HUES6 (cell line): ENCODE data around the gene WDR45B.

Experiments
- H3K27ac ChIP-seq: 2 replicates; pipeline ENCODE4 v1.7.0; 2013; ENCODE audit warnings: low read depth, mild to moderate bottlenecking, low read length, inconsistent platforms
- H3K27me3 ChIP-seq: 2 replicates; pipeline ENCODE4 v1.6.1; 2013; ENCODE audit warnings: low read length; ENCODE audit not compliant: control insufficient read depth, insufficient read depth
- H3K36me3 ChIP-seq: 2 replicates; pipeline ENCODE4 v1.6.1; 2013; ENCODE audit warnings: low read length; ENCODE audit not compliant: control insufficient read depth, insufficient read depth
- H3K4me1 ChIP-seq: 2 replicates; pipeline ENCODE4 v1.6.1; 2013; ENCODE audit warnings: low read length; ENCODE audit not compliant: control insufficient read depth, insufficient read depth
- H3K4me3 ChIP-seq: 2 replicates; pipeline ENCODE4 v1.5.1; 2013; ENCODE audit warnings: low read depth, low read length
- H3K9ac ChIP-seq: one replicate; pipeline ENCODE4 v1.6.1; 2013; ENCODE audit warnings: mild to moderate bottlenecking, low read length
- H3K9me3 ChIP-seq: 2 replicates; pipeline ENCODE4 v1.6.1; 2013; ENCODE audit warnings: low read depth, low read length; ENCODE audit not compliant: control insufficient read depth, insufficient read depth

The WDR45B gene

DNA sequence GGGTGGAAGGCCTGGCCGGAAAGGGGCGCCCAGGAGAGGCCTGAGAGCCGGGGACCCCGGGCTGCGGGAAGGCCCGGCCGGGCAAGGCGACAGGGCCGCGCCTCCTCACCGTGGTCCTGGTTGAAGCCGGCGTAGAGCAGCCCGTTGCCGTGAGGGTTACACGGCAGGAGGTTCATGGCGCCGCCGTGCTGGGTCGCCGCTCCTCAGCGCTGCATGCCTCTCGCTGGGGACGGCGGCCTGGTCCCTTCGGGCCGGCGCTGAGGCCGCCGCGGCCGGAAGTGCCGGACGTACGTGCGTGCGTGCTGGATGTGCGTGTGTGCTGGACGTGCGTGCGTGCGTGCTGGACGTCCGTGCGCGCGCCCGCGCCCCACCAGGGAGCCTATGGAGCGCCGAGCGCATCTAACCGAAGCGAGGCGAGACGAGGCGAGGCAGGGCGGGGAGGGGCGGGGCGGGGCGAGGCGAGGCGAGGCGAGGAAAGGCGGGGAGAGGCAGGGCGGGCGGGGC is at the start of gene WDR45B:
Gene WDR45B, minus strand, starts transcription at position 280 of the 504 bp plus-strand sequence. Its CDS starts 104 bp downstream, at position 176.
- Histone ChIP-seq H3K27me3 (peaks cover 13% of the 10 kb centered on the region), H3K9me3 (no peaks in the 10 kb centered on the region), H3K9ac (peak within 1 kb of the TSS; percentile 91), H3K4me1 (peaks cover 9% of the 10 kb centered on the region; the same call in 1 of the 2 replicates), H3K36me3 (peaks cover 15% of the 10 kb centered on the region), H3K27ac (peak within 1 kb of the TSS; percentile 92), H3K4me3 (peak within 1 kb of the TSS; percentile 84)

DNA sequence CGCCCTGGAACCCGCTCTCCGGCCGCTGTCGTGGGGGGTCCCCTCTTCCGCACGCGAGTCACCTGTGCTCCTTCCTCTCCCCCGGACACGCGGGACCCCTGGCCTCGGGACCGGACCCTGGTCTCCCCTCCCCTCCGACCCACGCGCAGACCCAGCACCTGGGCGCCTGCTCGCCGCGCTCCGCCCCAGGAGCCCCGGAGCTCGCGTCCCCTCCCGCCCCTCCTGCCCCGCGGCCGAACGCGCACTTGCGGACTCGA is 49.5 kb upstream of the WDR45B start:
- H3K4me3 ChIP-seq: peak overlapping the region; percentile 73
- no peak overlapping the region for H3K27ac ChIP-seq
- H3K9me3 ChIP-seq: peaks cover 11% of the 10 kb centered on the region
- H3K4me1 ChIP-seq: peaks cover 8% of the 10 kb centered on the region; the same call in 1 of the 2 replicates
- H3K27me3 ChIP-seq: peaks cover 50% of the 10 kb centered on the region
- no peaks in the 10 kb centered on the region for H3K36me3 ChIP-seq
- H3K9ac ChIP-seq: no peak overlapping the region

DNA sequence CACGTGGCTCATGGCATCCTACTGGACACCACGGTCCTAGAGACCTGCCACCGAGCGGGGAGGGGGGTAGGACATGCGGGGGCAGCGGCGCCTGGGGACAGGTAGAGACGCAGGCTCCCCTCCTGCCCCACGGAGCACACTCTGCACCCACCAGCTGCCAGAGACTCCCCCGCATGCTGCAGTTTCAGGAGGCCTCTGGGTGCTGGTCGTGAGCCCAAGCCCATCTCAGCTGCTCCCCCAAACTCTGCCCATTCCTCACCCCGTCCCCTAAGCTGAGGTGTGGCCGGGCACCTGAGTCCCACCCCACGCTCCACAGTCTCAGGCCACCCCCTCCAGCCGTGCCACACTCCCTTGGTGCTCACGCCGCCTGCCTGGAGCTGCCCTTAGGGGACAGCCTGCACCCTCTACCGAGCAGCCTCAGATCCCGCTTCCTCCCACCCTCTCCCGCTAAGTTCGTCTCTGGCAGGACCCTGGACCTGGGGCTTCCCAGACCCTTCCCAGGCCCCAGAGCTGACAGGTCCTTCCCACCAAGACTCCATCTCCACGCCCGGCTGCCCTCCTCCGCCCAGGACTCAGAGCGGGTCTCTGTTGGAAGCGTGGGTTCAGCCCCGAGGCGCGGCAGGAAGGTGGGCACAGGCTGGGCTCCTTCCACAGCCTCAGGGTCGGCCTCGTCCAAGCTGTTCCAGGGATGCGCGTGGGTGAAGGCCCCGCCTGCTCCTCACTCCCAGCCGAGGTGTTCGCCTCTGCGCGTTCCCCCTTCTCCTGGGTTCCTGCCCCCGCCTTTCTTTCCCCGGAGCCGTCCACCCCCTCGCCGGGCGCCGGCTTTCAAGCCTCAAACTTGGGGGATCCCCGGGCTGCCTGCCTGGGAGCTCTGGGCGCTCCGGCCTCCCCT is 48.9 kb upstream of the WDR45B start:
- Histone ChIP-seq H3K9me3 (peaks cover 11% of the 10 kb centered on the region), H3K27ac (no peak overlapping the region), H3K36me3 (no peaks in the 10 kb centered on the region), H3K4me1 (peaks cover 8% of the 10 kb centered on the region; the same call in 1 of the 2 replicates), H3K9ac (no peak overlapping the region), H3K27me3 (peaks cover 50% of the 10 kb centered on the region), H3K4me3 (peak overlapping the region; percentile 73)

DNA sequence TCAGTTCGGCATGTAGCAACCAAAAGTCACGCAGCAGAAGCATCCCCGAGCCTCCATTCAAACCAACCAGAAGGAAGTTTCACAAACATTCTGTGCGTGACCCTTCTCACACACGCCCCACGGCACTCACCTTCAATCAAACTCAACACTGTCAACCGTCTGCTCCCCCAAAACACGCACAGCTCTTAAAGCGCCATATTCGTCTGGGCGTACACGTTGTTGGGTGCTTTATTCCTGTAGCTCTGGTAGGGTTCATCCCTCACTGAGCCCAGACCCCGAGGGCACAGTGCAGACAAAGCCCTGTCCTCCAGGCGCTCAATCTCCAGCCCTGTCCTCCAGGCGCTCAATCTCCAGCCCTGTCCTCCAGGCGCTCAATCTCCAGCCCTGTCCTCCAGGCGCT is 48.0 kb upstream of the WDR45B start:
- Histone ChIP-seq H3K4me1 (peaks cover 8% of the 10 kb centered on the region; the same call in 1 of the 2 replicates), H3K9me3 (peaks cover 11% of the 10 kb centered on the region), H3K36me3 (no peaks in the 10 kb centered on the region), H3K27me3 (peaks cover 50% of the 10 kb centered on the region), H3K9ac (no peak overlapping the region), H3K27ac (no peak overlapping the region), H3K4me3 (no peak overlapping the region)

DNA sequence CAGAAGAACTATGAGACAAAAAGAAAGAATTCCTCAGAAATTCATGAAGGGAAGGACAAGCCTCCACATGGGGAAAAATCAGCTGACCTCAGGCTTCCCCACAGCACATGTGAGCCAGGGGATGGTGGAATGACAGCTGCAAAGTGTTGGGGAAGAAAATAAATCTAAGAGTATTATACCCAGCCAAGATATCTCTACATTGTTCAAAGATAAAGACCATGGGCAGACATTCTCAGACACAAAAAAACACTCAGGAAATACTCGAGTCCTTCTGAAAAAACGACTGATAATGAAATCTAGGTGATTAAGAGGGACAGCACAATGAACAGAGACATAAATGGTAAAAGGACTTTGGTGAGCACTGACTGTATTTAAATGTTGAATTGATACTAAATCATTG is 46.4 kb upstream of the WDR45B start:
- H3K9ac ChIP-seq: no peak overlapping the region
- no peak overlapping the region for H3K4me3 ChIP-seq
- H3K27ac ChIP-seq: no peak overlapping the region
- H3K9me3 ChIP-seq: peaks cover 11% of the 10 kb centered on the region
- H3K4me1 ChIP-seq: peaks cover 8% of the 10 kb centered on the region; the same call in 1 of the 2 replicates
- peaks cover 38% of the 10 kb centered on the region for H3K27me3 ChIP-seq
- no peaks in the 10 kb centered on the region for H3K36me3 ChIP-seq

DNA sequence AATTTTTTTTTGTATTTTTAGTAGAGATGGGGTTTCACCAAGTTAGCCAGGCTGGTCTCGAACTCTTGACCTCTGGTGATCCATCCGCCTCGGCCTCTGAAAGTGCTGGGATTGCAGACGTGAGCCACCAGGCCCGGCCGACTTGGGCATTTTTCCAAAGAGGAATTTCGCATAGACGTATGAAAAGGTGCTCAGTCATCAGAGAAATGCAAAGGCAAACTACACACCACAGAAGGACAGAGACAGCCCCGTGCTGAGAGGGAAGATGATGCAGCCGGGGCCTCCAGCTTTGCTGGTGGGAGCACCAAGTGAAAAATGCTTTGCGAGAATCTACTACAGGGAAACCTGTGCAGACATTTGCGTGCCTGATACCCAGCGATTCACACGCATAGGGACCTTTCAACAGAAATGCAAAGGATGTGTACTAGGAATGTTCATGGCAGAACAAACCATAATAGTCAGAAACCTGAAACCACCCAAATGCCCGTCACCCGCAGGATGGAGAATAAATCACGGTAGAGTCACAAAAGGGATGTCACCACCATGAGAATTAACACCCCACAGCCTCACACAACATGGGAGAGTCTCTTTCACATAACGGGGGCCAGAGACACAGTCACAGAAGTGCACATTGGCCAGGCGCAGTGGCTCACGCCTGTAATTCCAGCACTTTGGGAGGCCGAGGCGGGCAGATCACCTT is 45.1 kb upstream of the WDR45B start:
- no peak overlapping the region for H3K4me3 ChIP-seq
- H3K27me3 ChIP-seq: peaks cover 31% of the 10 kb centered on the region
- H3K9ac ChIP-seq: no peak overlapping the region
- H3K27ac ChIP-seq: no peak overlapping the region
- H3K36me3 ChIP-seq: no peaks in the 10 kb centered on the region
- H3K9me3 ChIP-seq: peaks cover 11% of the 10 kb centered on the region
- peaks cover 8% of the 10 kb centered on the region; the same call in 1 of the 2 replicates for H3K4me1 ChIP-seq

DNA sequence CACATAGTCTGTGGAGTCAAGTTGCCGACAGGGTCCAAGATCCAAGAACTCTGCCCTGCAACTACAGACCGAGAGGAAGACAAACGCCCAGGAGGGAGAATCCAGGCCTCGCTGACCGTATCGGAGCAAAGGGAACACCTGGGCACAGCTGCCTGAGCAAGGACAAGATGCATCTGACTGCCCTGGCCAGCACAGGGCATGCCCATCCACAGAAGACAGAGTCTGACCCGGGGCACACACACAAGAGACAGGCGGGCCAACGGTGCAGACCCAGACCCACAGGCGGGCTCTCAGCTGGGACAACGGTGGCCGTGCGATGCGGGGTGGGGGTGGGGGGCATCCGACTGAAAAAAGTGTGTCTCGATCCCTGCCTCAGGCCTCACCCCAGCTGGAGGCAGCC is 44.0 kb upstream of the WDR45B start:
- H3K27me3 ChIP-seq: peaks cover 22% of the 10 kb centered on the region
- H3K4me1 ChIP-seq: peaks cover 6% of the 10 kb centered on the region; the same call in 1 of the 2 replicates
- H3K36me3 ChIP-seq: no peaks in the 10 kb centered on the region
- H3K4me3 ChIP-seq: no peak overlapping the region
- no peak overlapping the region for H3K27ac ChIP-seq
- no peak overlapping the region for H3K9ac ChIP-seq
- H3K9me3 ChIP-seq: peaks cover 11% of the 10 kb centered on the region

DNA sequence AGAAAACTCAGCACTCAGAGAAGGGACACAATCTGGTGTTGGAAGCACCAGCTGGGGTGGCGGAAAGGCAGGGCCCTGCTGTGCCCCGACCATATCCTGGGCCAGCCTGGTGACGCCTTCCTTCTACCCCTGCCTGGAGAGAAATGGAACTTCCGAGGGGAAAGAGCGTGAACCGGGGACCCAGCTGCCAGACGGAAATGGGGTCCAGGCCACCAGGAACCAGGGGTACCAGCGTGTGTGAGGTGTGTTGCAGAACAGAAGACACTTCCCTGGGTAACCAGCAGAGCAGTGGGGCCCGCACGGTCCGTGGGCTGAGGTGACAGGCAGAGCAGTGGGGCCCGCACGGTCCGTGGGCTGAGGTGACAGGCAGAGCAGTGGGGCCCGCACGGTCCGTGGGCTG is 43.5 kb upstream of the WDR45B start:
- 0 out of 2 replicates have a peak, but pooled peaks cover under 1% of the 10 kb centered on the region for H3K4me1 ChIP-seq
- H3K27me3 ChIP-seq: peaks cover 17% of the 10 kb centered on the region
- no peak overlapping the region for H3K9ac ChIP-seq
- H3K36me3 ChIP-seq: no peaks in the 10 kb centered on the region
- H3K27ac ChIP-seq: no peak overlapping the region
- H3K9me3 ChIP-seq: peaks cover 11% of the 10 kb centered on the region
- H3K4me3 ChIP-seq: no peak overlapping the region

DNA sequence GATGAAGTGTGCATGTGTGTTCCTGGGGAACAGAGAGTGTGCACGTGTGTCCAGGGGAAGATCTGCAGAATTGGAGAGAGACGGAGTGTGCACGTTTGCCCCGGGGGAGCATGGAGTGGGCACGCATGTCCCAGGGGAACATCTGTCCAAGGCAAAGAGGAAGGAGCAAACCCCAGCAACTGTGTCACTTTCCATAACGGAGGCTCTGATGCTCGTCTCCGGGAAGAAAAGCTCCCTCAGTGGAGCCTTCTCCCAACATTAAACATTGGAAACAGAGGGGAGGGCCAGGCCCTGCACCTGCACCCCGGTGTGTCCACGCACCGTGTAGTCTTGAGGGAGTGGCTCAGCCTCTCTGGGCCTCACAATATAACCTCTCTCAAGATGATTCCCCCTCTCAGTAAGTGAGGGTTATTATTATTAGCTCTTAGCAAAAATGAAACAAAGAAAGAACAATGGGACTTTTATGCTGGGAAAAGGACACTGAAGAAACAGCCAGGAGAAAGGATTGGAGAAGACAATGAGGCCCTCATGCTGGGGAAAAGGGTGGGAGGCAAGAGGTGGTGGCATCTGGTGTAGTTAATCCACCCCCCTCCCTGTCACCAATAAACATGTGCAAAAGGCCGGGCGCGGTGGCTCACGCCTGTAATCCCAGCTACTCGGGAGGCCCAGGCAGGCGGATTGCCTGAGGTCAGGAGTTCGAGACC is 42.7 kb upstream of the WDR45B start:
- no peak overlapping the region for H3K9ac ChIP-seq

DNA sequence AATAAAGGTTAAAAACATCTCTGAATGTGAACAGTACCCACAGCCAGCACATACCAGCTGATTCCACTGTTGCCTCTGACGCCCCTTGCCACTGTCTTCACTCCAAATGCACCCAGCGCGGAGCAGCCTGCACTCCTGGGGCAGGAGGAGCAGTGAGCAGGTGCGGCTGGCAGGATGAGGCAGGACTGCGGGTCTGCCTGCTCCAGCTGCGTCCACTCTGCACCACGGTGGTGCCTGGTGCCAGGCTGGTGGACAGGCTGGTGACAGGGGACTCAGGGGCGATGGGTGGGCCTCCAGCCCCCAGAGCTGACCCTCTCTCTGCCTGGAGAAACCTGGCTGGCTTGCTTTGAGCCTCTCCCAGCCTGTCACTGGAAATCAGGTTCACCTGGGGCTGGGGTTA is 40.8 kb upstream of the WDR45B start:
- no peak overlapping the region for H3K9ac ChIP-seq
- no peaks in the 10 kb centered on the region for H3K36me3 ChIP-seq
- no peak overlapping the region for H3K4me3 ChIP-seq
- peaks cover under 1% of the 10 kb centered on the region; the same call in 1 of the 2 replicates for H3K9me3 ChIP-seq
- H3K27me3 ChIP-seq: peaks cover 2% of the 10 kb centered on the region; the same call in 1 of the 2 replicates
- no peak overlapping the region for H3K27ac ChIP-seq
- no peaks in the 10 kb centered on the region for H3K4me1 ChIP-seq

More for the DNA sequence above, 42.7 kb upstream of the WDR45B start:
- Histone ChIP-seq H3K27me3 (peaks cover 9% of the 10 kb centered on the region; the same call in 1 of the 2 replicates), H3K27ac (no peak overlapping the region), H3K4me3 (no peak overlapping the region), H3K9me3 (peaks cover 11% of the 10 kb centered on the region), H3K36me3 (no peaks in the 10 kb centered on the region), H3K4me1 (no peaks in the 10 kb centered on the region)
